Measurements from ENCODE around the gene IQCK. TPM values are rescaled to one million over a fixed set of nuclear protein-coding genes. Genes with fewer than 3 reads are reported as not detected.

Gene IQCK
- total RNA-seq, 1 donor from 2014 or later: 1.3 TPM

- no peak for TF ChIP-seq CTCF (IDR thresholded peaks at IDR 0.05; ENCODE audit: insufficient read depth, low read length, severe bottlenecking)
- no peaks in the 10 kb centered on the region for H3K36me3 ChIP-seq (ENCODE audit: control insufficient read depth, insufficient read depth, low read length)
- FAIRE-seq (no peak), DNase-seq (ENCODE audit: low read depth) (no peak)
- no peaks in the 10 kb centered on the region for H3K27me3 ChIP-seq (ENCODE audit: control insufficient read depth, insufficient read depth, low read length)
- no peak overlapping the region for H3K4me3 ChIP-seq (ENCODE audit: low read depth, low read length)
Observed at GRCh38 chr16:19835196-19835595, 117.1 kb downstream of the IQCK start.

- H3K36me3 ChIP-seq (ENCODE audit: control insufficient read depth, insufficient read depth, low read length): no peaks in the 10 kb centered on the region
- no peak overlapping the region for H3K4me3 ChIP-seq (ENCODE audit: low read depth, low read length)
- FAIRE-seq: no peak
- no peak for DNase-seq (ENCODE audit: low read depth)
- no peaks in the 10 kb centered on the region for H3K27me3 ChIP-seq (ENCODE audit: control insufficient read depth, insufficient read depth, low read length)
- TF ChIP-seq CTCF (IDR thresholded peaks at IDR 0.05; ENCODE audit: insufficient read depth, low read length, severe bottlenecking): no peak
Observed at GRCh38 chr16:19835968-19836421, 117.9 kb downstream of the IQCK start.

- no peaks in the 10 kb centered on the region for H3K36me3 ChIP-seq (ENCODE audit: control insufficient read depth, insufficient read depth, low read length)
- DNase-seq (ENCODE audit: low read depth): no peak
- no peak for TF ChIP-seq CTCF (IDR thresholded peaks at IDR 0.05; ENCODE audit: insufficient read depth, low read length, severe bottlenecking)
- no peak for FAIRE-seq
- H3K27me3 ChIP-seq (ENCODE audit: control insufficient read depth, insufficient read depth, low read length): no peaks in the 10 kb centered on the region
- H3K4me3 ChIP-seq (ENCODE audit: low read depth, low read length): no peak overlapping the region
Observed at GRCh38 chr16:19837331-19837980, 119.4 kb downstream of the IQCK start.

GRCh38 chr16:19837984-19838707 is 120.1 kb downstream of the IQCK start:
- no peak for TF ChIP-seq CTCF (IDR thresholded peaks at IDR 0.05; ENCODE audit: insufficient read depth, low read length, severe bottlenecking)
- Histone ChIP-seq H3K36me3 (ENCODE audit: control insufficient read depth, insufficient read depth, low read length) (no peaks in the 10 kb centered on the region), H3K4me3 (ENCODE audit: low read depth, low read length) (no peak overlapping the region), H3K27me3 (ENCODE audit: control insufficient read depth, insufficient read depth, low read length) (no peaks in the 10 kb centered on the region)
- no peak for DNase-seq (ENCODE audit: low read depth)
- no peak for FAIRE-seq

- no peaks in the 10 kb centered on the region for H3K36me3 ChIP-seq (ENCODE audit: control insufficient read depth, insufficient read depth, low read length)
- no peak overlapping the region for H3K4me3 ChIP-seq (ENCODE audit: low read depth, low read length)
- no peaks in the 10 kb centered on the region for H3K27me3 ChIP-seq (ENCODE audit: control insufficient read depth, insufficient read depth, low read length)
- no peak for TF ChIP-seq CTCF (IDR thresholded peaks at IDR 0.05; ENCODE audit: insufficient read depth, low read length, severe bottlenecking)
- DNase-seq (ENCODE audit: low read depth) (no peak), FAIRE-seq (no peak)
Observed at GRCh38 chr16:19840524-19841110, 122.5 kb downstream of the IQCK start.
